C4-2B (cell line): ENCODE results near the gene ZNF275.

Source experiments
- CTCF ChIP-seq: fragments of 450-650 bp; conservative IDR thresholded peaks from 2 replicates; pipeline ENCODE4 v1.5.1; 2017; ENCODE audit warnings: mild to moderate bottlenecking
- ZFX ChIP-seq: fragments of 450-650 bp; IDR thresholded peaks from 2 replicates; pipeline ENCODE4 v1.6.1; 2017

DNA sequence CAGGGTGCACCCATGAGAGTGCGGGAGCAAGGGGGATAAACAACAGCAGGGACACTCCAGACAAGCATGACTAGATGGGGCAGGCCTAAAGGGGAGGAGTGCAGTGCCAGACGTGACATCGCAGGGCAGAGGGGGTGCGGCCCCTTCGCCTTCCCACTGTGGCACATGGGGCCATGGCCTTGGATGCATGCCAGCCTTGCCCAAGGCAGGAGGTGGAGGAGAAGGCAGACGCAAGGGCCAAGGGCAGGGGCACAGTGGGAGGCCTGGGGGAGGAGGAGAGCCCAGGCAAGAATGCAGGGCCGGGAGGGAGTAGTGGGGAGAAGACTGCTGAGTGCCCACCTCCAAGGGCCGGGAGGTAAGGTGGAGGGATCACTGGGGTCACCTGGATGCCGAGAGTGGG lies 45.6 kb downstream of the ZNF275 start:
- TF ChIP-seq CTCF (no peak), ZFX (no peak)
